ENCODE data around the gene OR11A1. TPM values are rescaled to one million over a fixed set of nuclear protein-coding genes. Genes with fewer than 3 reads are reported as not detected.

Gene OR11A1
- total RNA-seq, 2 donors from 2014 or later = not detected

- DNase-seq (ENCODE audit: low spot score) = no peak
- Histone ChIP-seq H3K4me3 (no peak overlapping the region), H3K4me1 (ENCODE audit: control insufficient read depth in 1 of 2, low read depth in 2 of 2) (no peaks in the 10 kb centered on the region), H3K27ac (no peak overlapping the region), H3K9me3 (no peaks in the 10 kb centered on the region), H3K27me3 (replicated peaks; ENCODE audit: insufficient read depth) (no peaks in the 10 kb centered on the region), H3K36me3 (no peaks in the 10 kb centered on the region)
- no peak for ATAC-seq (ENCODE audit: insufficient number of reproducible peaks, low FRiP score, low read depth)
- TF ChIP-seq CTCF (IDR thresholded peaks at IDR 0.05) = no peak
Observed at GRCh38 chr6:29490055-29490454, 33.2 kb upstream of the OR11A1 start.

DNA sequence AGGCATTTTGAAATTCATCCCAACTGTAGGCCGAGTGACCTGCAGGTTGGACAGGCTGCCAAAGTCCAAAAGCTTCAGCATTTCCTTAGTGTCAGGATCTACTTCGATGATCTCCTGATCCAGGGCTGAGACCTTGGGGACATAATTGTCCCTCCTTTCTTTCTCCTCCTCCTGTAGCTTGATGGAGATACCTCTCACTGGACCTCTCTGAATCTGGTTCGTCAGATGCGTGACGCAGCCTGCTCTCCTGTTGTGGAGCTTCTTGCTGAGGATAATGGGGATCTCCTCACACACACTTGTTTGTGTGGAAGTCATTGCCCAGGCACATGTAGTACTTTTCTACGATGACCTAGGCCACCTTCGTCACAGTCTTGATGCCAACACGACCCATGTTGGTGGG lies 32.4 kb upstream of the OR11A1 start:
- Histone ChIP-seq H3K27me3 (replicated peaks; ENCODE audit: insufficient read depth) (no peaks in the 10 kb centered on the region), H3K4me3 (no peak overlapping the region), H3K27ac (no peak overlapping the region), H3K36me3 (no peaks in the 10 kb centered on the region), H3K9me3 (no peaks in the 10 kb centered on the region), H3K4me1 (ENCODE audit: control insufficient read depth in 1 of 2, low read depth in 2 of 2) (no peaks in the 10 kb centered on the region)
- ATAC-seq (ENCODE audit: insufficient number of reproducible peaks, low FRiP score, low read depth) (no peak), DNase-seq (ENCODE audit: low spot score) (no peak)
- TF ChIP-seq CTCF (IDR thresholded peaks at IDR 0.05) = no peak

GRCh38 chr6:29488874-29489273 lies 32.0 kb upstream of the OR11A1 start:
- Histone ChIP-seq H3K27ac (no peak overlapping the region), H3K9me3 (no peaks in the 10 kb centered on the region), H3K27me3 (replicated peaks; ENCODE audit: insufficient read depth) (no peaks in the 10 kb centered on the region), H3K4me3 (no peak overlapping the region), H3K4me1 (ENCODE audit: control insufficient read depth in 1 of 2, low read depth in 2 of 2) (no peaks in the 10 kb centered on the region), H3K36me3 (no peaks in the 10 kb centered on the region)
- ATAC-seq (ENCODE audit: insufficient number of reproducible peaks, low FRiP score, low read depth) (no peak), DNase-seq (ENCODE audit: low spot score) (no peak)
- no peak for TF ChIP-seq CTCF (IDR thresholded peaks at IDR 0.05)

DNA sequence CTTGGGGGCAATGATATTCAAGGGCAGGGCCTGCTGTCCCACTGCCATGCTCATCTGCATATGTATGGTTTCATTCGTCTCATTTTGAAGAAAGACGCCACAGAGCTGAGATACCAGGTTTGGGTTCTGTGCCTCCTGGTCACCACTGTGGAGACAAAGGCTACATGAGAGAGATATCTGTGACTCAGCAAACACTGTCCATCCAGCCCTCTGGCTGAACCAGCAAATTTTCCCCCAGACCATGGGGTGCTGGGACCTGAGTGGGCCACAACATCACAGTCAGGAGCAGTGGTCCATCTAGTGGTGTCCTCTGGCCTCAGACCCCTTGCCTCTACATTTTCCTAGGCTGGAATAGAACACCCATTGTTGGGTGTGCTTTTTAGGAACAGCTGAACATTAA lies 30.8 kb upstream of the OR11A1 start, which contains the start of gene MAS1L:
TSS of gene MAS1L (minus strand) at position 297 of the 400 bp plus-strand sequence. CDS start at position 243, 54 bp downstream.
- no peaks in the 10 kb centered on the region for H3K9me3 ChIP-seq
- TF ChIP-seq CTCF (IDR thresholded peaks at IDR 0.05) = no peak
- no peaks in the 10 kb centered on the region for H3K36me3 ChIP-seq

GRCh38 chr6:29487131-29487530 lies 30.3 kb upstream of the OR11A1 start:
- H3K9me3 ChIP-seq = no peaks in the 10 kb centered on the region
- no peak overlapping the region for H3K27ac ChIP-seq
- TF ChIP-seq CTCF (IDR thresholded peaks at IDR 0.05) = no peak
- H3K4me1 ChIP-seq (ENCODE audit: control insufficient read depth in 1 of 2, low read depth in 2 of 2) = no peaks in the 10 kb centered on the region
- DNase-seq (ENCODE audit: low spot score) (no peak), ATAC-seq (ENCODE audit: insufficient number of reproducible peaks, low FRiP score, low read depth) (no peak)
- H3K27me3 ChIP-seq (replicated peaks; ENCODE audit: insufficient read depth) = no peaks in the 10 kb centered on the region
- no peaks in the 10 kb centered on the region for H3K36me3 ChIP-seq
- H3K4me3 ChIP-seq = no peak overlapping the region

More for the DNA sequence above, 30.8 kb upstream of the OR11A1 start, which contains the start of gene MAS1L:
- Histone ChIP-seq H3K27me3 (replicated peaks; ENCODE audit: insufficient read depth) (no peaks in the 10 kb centered on the region), H3K27ac (no peak within 1 kb of the TSS), H3K4me3 (no peak within 1 kb of the TSS), H3K4me1 (ENCODE audit: control insufficient read depth in 1 of 2, low read depth in 2 of 2) (no peaks in the 10 kb centered on the region)
- DNase-seq (ENCODE audit: low spot score) (no peak), ATAC-seq (ENCODE audit: insufficient number of reproducible peaks, low FRiP score, low read depth) (no peak)
